ENCODE data around the gene NOC2L.

Gene NOC2L

DNA sequence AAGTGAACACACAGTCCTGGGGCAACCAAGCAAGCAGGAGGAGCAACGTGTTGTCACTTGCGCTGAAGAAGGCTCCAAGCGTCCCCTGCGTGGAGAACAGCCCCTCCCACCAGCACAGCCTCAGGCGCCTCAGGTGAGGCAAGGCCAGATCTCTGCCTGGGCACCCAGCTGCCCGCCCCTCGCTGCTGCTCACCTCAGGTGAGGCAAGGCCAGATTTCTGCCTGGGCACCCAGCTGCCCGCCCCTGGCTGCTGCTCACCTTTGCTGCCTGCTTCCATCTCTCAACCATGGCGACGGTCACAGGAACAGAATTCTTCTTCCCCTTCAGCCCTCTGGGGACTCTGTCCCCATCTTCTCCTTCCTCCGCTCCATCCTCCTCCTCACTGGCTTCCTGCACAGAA, 2.4 kb downstream of the NOC2L start:
- no peak overlapping the region for H3K4me3 ChIP-seq (ENCODE audit: low read depth, low read length)
- TF ChIP-seq, protein P1, sequence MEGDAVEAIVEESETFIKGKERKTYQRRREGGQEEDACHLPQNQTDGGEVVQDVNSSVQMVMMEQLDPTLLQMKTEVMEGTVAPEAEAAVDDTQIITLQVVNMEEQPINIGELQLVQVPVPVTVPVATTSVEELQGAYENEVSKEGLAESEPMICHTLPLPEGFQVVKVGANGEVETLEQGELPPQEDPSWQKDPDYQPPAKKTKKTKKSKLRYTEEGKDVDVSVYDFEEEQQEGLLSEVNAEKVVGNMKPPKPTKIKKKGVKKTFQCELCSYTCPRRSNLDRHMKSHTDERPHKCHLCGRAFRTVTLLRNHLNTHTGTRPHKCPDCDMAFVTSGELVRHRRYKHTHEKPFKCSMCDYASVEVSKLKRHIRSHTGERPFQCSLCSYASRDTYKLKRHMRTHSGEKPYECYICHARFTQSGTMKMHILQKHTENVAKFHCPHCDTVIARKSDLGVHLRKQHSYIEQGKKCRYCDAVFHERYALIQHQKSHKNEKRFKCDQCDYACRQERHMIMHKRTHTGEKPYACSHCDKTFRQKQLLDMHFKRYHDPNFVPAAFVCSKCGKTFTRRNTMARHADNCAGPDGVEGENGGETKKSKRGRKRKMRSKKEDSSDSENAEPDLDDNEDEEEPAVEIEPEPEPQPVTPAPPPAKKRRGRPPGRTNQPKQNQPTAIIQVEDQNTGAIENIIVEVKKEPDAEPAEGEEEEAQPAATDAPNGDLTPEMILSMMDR (IDR thresholded peaks at IDR 0.05; ENCODE audit: low read depth, low read length, missing control alignments), result no peak
- no peak for DNase-seq (ENCODE audit: low read depth)

DNA sequence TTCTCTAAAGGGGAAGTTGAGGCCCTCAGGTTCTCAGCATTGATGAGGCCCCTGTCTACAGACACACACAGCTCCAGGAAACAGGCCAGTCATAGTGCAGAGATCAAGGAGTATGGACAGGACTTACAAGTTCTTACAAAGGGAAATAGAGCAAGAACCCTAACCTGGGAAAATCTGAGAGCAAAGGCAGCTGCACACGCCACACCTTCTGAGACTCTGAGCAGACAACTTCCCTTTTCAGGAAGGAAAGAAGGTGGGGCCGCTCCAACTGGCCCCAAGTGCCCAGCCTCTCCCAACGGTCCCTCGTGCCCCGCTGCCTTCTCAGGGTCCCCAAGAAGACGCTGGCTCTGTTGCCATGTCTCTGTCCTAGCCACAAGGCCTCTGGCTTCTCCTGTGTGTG, 3.6 kb downstream of the NOC2L start:
- TF ChIP-seq, protein P1 (IDR thresholded peaks at IDR 0.05; ENCODE audit: low read depth, low read length, missing control alignments), result no peak

DNA sequence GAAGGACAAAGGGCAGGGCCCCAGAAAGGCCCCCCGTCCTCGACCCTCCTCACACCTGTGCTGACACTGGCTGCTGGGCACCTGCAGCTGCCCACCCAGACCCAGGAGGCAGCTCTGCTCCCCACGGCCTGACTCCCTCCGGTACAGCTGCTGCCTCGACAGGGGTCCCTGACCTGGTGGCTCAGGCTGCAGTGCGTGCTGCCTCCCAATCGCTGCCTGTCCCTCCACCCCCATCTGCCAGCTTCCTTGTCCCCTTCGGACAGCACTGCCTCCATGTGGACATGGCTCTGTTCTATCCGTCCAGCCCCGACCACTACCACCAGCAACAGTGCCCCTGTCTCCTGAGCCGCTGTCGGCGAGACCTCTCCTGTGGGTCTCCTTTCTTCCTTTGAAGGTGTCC, 4.1 kb downstream of the NOC2L start:
- no peak overlapping the region for H3K4me3 ChIP-seq (ENCODE audit: low read depth, low read length)
- TF ChIP-seq, protein P1 (IDR thresholded peaks at IDR 0.05; ENCODE audit: low read depth, low read length, missing control alignments), result no peak
- DNase-seq (ENCODE audit: low read depth), result no peak

More for the DNA sequence above, 3.6 kb downstream of the NOC2L start:
- H3K4me3 ChIP-seq (ENCODE audit: low read depth, low read length), result no peak overlapping the region
- no peak for DNase-seq (ENCODE audit: low read depth)

DNA sequence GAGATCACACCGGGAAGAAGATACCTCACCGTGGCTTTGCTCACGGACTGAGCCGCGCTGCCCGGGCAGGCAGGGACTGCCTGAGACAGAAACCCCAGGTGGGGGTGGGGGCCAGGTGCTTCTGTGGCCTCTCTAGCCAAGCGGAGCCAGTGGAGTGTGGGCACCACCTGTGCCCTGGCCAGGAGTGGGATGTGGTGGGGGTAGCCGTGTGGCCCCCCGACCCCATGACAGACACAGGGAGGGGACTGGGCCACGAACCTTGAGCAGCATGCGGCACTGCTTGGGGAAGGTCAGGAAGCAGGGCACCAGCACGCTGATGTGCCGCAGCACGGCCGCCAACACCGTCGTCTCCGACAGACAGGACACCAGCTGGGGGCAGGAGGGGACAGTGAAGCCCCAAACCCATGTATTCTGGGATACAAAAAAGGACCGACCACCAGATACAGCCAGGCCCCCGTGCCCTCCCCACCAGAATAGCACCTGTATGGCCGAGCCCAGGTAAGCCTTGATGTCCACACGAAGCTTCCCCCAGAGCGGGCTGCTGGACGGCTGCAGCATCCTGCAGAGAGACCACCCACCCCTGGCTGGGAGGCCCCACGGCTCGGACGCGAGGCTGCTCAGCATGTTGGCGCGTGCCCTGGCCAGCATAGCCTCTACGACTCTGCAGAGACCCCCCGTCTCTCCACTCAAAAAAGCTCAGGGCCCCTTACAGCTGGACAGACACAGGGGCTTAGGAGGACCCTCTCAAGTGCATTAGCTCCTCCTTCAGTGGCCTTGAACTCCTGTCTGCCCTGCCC, 5.3 kb downstream of the NOC2L start:
- no peak for DNase-seq (ENCODE audit: low read depth)
- H3K4me3 ChIP-seq (ENCODE audit: low read depth, low read length), result no peak overlapping the region
- TF ChIP-seq, protein P1 (IDR thresholded peaks at IDR 0.05; ENCODE audit: low read depth, low read length, missing control alignments), result no peak

DNA sequence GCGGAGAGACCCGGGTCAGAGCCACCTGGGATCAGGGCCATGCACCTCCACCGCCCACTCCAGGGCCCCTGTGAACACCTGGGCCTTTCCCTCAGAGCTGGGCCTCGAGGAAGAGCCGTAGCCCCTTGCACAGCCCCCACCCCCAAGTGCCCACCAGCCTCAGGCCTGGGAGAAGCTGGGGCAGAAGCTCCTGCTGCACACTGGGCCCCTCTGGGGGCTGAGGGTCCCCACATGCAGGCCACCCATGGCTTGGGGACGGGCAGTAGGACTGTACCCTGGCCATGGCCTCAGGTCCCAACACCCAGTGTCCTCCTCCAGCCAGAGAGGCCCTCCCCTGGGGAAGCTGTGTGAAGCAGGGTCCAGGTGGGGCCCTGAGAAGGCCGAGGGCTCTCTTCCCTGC, 6.5 kb downstream of the NOC2L start:
- TF ChIP-seq, protein P1 (IDR thresholded peaks at IDR 0.05; ENCODE audit: low read depth, low read length, missing control alignments), result no peak
- DNase-seq (ENCODE audit: low read depth), result no peak

DNA sequence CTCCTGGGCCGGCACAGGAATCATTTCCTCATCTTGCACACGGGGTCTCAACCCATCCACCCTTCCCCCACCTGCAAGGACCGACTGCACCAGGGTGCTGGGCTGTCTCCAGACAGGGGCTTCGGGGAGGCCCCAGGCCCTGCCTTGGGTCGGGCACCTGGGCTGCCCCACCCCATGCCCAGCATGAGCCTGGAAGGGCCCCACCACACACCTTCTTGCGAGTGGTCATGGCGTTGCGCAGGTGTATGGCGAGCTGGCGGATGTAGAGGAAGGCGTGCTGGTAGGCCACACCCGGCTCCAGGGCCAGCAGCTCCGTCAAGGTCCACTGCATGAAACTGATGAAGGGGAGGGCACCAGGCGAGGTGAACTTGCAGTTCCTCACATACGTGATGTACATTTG, 6.9 kb downstream of the NOC2L start:
- TF ChIP-seq, protein P1 (IDR thresholded peaks at IDR 0.05; ENCODE audit: low read depth, low read length, missing control alignments), result no peak
- DNase-seq (ENCODE audit: low read depth), result no peak

More for the DNA sequence above, 6.5 kb downstream of the NOC2L start:
- no peak overlapping the region for H3K4me3 ChIP-seq (ENCODE audit: low read depth, low read length)

DNA sequence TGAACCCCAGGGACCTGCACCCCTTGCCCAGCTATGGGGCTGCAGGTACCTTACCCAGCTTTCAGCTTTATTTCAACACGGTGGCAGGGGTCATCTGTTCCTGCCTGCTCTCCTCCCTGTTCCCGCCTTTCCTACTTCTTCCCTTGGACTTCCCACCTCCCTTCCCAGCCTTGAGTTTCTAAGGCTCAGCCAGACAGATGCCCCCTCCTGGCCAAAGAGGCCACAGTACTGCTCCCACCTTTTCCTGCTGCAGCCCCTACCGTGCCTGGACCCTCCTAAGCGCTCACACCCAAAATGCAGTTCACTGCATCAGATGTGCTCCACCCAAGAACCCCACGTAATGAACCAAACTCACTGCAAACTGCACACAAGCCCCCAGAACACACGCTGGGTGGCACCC, 7.7 kb downstream of the NOC2L start:
- no peak for DNase-seq (ENCODE audit: low read depth)
- H3K4me3 ChIP-seq (ENCODE audit: low read depth, low read length), result no peak overlapping the region
- TF ChIP-seq, protein P1 (IDR thresholded peaks at IDR 0.05; ENCODE audit: low read depth, low read length, missing control alignments), result peak; percentile 16

More for the DNA sequence above, 6.9 kb downstream of the NOC2L start:
- H3K4me3 ChIP-seq (ENCODE audit: low read depth, low read length), result no peak overlapping the region
